ENCODE results near the gene LY9.

LY9 gene

DNA sequence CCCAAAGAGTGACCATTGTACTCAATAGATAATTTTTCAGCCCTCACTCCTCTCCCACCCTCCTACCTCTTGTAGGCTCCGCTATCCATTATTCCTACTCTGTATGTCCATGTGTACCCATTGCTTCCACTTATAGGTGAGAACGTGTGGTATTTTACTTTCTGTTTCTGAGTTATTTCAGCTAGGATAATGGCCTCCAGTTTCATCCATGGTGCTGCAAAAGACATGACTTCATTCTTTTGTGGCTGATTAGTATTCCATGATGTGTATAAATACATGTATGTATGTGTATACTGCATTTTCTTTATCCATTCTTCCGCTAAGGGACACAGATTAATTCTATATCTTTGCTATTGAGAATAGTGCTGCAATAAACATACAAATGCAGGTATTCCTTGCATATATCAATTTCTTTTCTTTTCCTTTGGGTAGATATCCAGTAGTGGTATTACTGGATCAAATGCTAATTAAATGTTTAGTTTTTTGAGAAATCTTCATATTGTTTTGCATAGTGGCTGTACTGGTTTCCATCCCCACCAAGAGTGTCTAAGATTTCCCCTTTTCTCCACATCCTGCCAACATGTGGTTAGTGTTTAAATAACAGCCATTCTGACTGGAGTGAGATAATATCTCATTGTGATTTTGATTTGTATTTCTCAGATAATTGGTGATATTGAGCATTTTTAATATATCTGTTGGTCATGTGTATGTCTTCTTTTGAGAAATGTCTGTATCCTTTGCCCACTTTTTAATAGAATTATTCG is 4.9 kb downstream of the LY9 start:
- Mint-ChIP-seq H3K27me3 (ENCODE audit: low read depth, poor library complexity) (peaks cover 7% of the 10 kb centered on the region), H3K27ac (no peak overlapping the region), H3K4me1 (no peaks in the 10 kb centered on the region), H3K4me3 (no peak overlapping the region), H3K36me3 (ENCODE audit: low read depth) (no peaks in the 10 kb centered on the region), H3K9me3 (peaks cover 24% of the 10 kb centered on the region)
- DNase-seq, result no peak
- TF ChIP-seq, protein P1, sequence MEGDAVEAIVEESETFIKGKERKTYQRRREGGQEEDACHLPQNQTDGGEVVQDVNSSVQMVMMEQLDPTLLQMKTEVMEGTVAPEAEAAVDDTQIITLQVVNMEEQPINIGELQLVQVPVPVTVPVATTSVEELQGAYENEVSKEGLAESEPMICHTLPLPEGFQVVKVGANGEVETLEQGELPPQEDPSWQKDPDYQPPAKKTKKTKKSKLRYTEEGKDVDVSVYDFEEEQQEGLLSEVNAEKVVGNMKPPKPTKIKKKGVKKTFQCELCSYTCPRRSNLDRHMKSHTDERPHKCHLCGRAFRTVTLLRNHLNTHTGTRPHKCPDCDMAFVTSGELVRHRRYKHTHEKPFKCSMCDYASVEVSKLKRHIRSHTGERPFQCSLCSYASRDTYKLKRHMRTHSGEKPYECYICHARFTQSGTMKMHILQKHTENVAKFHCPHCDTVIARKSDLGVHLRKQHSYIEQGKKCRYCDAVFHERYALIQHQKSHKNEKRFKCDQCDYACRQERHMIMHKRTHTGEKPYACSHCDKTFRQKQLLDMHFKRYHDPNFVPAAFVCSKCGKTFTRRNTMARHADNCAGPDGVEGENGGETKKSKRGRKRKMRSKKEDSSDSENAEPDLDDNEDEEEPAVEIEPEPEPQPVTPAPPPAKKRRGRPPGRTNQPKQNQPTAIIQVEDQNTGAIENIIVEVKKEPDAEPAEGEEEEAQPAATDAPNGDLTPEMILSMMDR (IDR thresholded peaks at IDR 0.05), result no peak

DNA sequence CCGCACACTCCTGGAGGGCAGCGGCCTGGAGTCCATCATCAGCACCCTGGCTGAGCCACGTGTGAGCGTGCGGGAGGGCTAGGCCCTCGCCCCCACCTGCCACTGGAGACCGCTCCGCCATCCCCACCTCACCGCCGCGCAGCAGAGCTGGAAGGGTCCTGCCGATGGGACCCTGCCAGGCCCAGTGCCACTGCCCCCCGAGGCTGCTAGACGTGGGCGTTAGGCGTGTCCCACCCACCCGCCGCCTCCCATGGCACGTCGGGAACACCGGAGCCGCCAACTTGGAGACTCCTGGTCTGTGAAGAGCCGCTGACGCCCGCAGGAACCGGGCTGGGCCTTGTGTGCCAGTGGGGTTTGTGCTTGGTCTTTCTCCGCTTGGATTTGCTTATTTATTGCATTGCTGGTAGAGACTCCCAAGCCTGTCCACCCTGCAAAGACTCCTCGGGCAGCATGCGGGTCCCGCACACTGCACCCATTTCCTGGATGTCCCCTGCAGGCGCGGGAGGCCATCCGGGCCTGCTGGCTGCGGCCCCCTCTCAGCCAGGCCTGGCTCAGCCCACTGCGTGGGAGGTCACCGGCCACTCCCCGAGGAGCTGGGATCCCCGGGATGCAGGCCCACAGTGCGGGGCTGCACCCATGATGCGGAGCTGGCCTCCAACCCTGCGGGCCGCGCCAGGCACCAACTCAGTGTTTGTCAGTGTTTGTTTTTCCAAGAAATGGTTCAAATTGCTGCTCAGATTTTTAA is 6.0 kb downstream of the LY9 start:
- no peak overlapping the region for H3K27ac Mint-ChIP-seq
- TF ChIP-seq, protein P1 (IDR thresholded peaks at IDR 0.05), result no peak
- H3K9me3 Mint-ChIP-seq, result peaks cover 36% of the 10 kb centered on the region
- H3K4me1 Mint-ChIP-seq, result no peaks in the 10 kb centered on the region
- peaks cover 2% of the 10 kb centered on the region for H3K36me3 Mint-ChIP-seq (ENCODE audit: low read depth)
- DNase-seq, result no peak
- H3K27me3 Mint-ChIP-seq (ENCODE audit: low read depth, poor library complexity), result peaks cover 7% of the 10 kb centered on the region
- no peak overlapping the region for H3K4me3 Mint-ChIP-seq

DNA sequence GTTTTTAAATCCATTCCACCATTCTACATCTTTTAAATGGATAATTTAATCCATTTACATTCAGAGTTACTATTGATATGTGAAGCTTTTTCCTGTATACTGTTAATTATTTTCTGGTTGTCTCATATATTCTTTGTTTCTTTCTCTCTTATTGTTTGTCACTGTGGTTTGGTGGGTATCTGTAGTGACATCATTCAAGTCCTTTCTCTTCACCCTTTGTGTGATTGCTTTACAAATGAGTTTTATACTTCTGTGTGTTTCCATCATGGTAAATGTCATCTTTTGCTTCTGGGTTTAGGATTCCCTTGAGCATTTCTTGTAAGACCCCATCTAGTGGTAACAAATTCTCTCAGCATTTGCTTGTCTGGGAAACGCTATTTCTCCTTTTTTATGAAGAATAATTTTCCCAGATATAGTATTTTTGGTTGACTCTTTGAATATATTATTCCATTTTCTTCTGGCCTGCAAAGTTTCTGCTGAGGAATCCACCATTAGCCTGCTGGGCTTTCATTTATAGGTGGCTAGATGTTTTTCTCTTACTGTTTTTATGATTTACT is 10.2 kb downstream of the LY9 start:
- no peak for DNase-seq
- Mint-ChIP-seq H3K4me3 (no peak overlapping the region), H3K27me3 (ENCODE audit: low read depth, poor library complexity) (no peaks in the 10 kb centered on the region), H3K27ac (no peak overlapping the region), H3K4me1 (no peaks in the 10 kb centered on the region), H3K9me3 (peaks cover 49% of the 10 kb centered on the region), H3K36me3 (ENCODE audit: low read depth) (peaks cover 5% of the 10 kb centered on the region)
- TF ChIP-seq, protein P1 (IDR thresholded peaks at IDR 0.05), result no peak

DNA sequence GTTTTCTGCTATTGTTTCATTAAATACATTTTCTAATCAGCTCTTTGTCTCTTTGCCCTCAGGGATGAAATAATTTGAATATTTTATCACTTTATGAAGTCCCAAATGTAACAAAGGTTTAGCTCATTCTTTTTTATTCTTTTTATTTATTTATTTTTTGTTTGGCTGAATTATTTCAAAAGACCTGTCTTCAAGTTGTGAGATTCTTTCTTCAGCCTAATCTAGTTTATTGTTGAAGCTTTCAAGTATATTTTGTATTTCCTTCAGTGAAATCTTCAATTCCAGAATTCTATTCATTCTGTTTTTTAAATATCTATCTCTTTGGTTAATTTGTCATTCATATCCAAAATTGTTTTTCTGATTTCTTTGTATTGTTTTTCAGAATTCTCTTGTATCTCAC is 10.8 kb downstream of the LY9 start:
- TF ChIP-seq, protein P1 (IDR thresholded peaks at IDR 0.05), result no peak
- no peaks in the 10 kb centered on the region for H3K4me1 Mint-ChIP-seq
- H3K9me3 Mint-ChIP-seq, result peaks cover 49% of the 10 kb centered on the region
- no peaks in the 10 kb centered on the region for H3K27me3 Mint-ChIP-seq (ENCODE audit: low read depth, poor library complexity)
- H3K4me3 Mint-ChIP-seq, result no peak overlapping the region
- H3K27ac Mint-ChIP-seq, result no peak overlapping the region
- DNase-seq, result no peak
- peaks cover 5% of the 10 kb centered on the region for H3K36me3 Mint-ChIP-seq (ENCODE audit: low read depth)

DNA sequence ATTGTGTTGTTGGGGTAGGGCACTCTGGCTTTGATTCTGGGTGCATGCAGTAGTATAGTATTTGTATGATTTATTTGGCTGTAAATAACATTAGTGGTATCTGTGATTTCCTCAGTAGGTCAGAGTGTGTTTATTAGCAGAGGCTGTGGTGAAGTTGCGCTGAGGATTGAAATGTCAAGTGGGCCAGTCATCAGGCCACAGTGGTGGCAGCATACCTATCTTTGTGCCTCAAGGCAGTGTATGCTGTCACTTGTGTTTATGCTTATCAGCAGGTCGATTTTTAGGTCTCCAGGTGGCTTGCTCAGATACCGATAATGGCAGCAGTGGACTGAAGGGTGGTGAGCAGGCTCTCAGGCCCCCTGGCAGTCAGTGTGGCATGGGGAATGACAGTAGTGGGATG is 11.3 kb downstream of the LY9 start:
- Mint-ChIP-seq H3K4me3 (no peak overlapping the region), H3K4me1 (no peaks in the 10 kb centered on the region), H3K9me3 (peaks cover 49% of the 10 kb centered on the region), H3K36me3 (ENCODE audit: low read depth) (peaks cover 5% of the 10 kb centered on the region), H3K27ac (no peak overlapping the region), H3K27me3 (ENCODE audit: low read depth, poor library complexity) (no peaks in the 10 kb centered on the region)
- TF ChIP-seq, protein P1 (IDR thresholded peaks at IDR 0.05), result no peak
- DNase-seq, result no peak

Measured in nephron progenitor cell (in vitro differentiated cells).